AG09319 (cell line): Measurements from ENCODE around the gene DOCK4.

Experiments
- DNase-seq: peaks from one replicate; pipeline ENCODE4 v3.0.0-alpha.2; 2010; ENCODE audit warnings: low read depth; ENCODE audit errors: extremely low read depth
- CTCF ChIP-seq: IDR thresholded peaks from 2 replicates; pipeline ENCODE4 v1.5.1; 2011; ENCODE audit warnings: low read depth, mild to moderate bottlenecking, inconsistent platforms, low read length, moderate library complexity

The DOCK4 gene

GRCh38 chr7:112023786-112024185 is 182.4 kb downstream of the DOCK4 start:
- no peak for TF ChIP-seq CTCF
- no peak for DNase-seq

- no peak for DNase-seq
- no peak for TF ChIP-seq CTCF
Observed at GRCh38 chr7:112023282-112023681, 182.9 kb downstream of the DOCK4 start.

- no peak for DNase-seq
- TF ChIP-seq CTCF: no peak
Observed at GRCh38 chr7:112022128-112022527, 184.1 kb downstream of the DOCK4 start.

GRCh38 chr7:112021379-112022044 is 184.7 kb downstream of the DOCK4 start:
- no peak for DNase-seq
- TF ChIP-seq CTCF: no peak

GRCh38 chr7:112020800-112021199 is 185.4 kb downstream of the DOCK4 start:
- no peak for DNase-seq
- no peak for TF ChIP-seq CTCF

GRCh38 chr7:112019932-112020331 is 186.3 kb downstream of the DOCK4 start:
- DNase-seq: no peak
- no peak for TF ChIP-seq CTCF

GRCh38 chr7:112018305-112019030 is 187.7 kb downstream of the DOCK4 start:
- TF ChIP-seq CTCF: no peak
- peak; percentile 11 for DNase-seq
